ENCODE data around the gene XIRP2. TPM values are rescaled to one million over a fixed set of nuclear protein-coding genes. Genes with fewer than 3 reads are reported as not detected.
"Not testable (repeated sequence)": the region's sequence is repeated elsewhere in the genome, so short reads cannot be mapped to it uniquely, and the experiment has no call there.

XIRP2 gene
- total RNA-seq, 2 donors from 2014 or later, result not detected

DNA sequence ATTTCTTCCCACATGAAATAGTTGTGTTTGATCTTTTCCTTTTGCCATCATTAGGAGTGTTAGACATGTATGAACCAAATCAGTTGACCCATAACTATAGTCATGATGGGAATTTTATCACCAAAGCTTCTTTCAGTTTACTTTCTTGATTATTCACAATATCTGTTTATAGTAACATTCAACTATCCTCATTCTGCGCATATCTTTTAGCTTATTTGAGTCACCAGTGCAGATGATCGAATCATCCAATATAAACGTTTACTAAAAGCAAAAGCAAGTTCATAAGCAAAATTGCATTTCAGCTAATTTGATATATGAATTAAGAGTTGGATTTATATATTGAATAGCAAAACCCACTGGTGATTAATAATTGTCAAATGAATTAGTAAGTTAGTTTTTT is 216.4 kb downstream of the XIRP2 start:
- Histone ChIP-seq H3K9me3 (no peaks in the 10 kb centered on the region), H3K36me3 (no peaks in the 10 kb centered on the region), H3K27me3 (replicated peaks; ENCODE audit: insufficient read depth) (no peaks in the 10 kb centered on the region), H3K4me3 (no peak overlapping the region), H3K4me1 (ENCODE audit: control insufficient read depth in 1 of 2, low read depth in 2 of 2) (peaks cover 0 to 6% of the 10 kb centered on the region in 2 donors), H3K27ac (no peak overlapping the region)
- ATAC-seq (ENCODE audit: insufficient number of reproducible peaks, low FRiP score, low read depth) (no peak), DNase-seq (ENCODE audit: low spot score) (no peak)
- TF ChIP-seq, protein P1, sequence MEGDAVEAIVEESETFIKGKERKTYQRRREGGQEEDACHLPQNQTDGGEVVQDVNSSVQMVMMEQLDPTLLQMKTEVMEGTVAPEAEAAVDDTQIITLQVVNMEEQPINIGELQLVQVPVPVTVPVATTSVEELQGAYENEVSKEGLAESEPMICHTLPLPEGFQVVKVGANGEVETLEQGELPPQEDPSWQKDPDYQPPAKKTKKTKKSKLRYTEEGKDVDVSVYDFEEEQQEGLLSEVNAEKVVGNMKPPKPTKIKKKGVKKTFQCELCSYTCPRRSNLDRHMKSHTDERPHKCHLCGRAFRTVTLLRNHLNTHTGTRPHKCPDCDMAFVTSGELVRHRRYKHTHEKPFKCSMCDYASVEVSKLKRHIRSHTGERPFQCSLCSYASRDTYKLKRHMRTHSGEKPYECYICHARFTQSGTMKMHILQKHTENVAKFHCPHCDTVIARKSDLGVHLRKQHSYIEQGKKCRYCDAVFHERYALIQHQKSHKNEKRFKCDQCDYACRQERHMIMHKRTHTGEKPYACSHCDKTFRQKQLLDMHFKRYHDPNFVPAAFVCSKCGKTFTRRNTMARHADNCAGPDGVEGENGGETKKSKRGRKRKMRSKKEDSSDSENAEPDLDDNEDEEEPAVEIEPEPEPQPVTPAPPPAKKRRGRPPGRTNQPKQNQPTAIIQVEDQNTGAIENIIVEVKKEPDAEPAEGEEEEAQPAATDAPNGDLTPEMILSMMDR (IDR thresholded peaks at IDR 0.05), result no peak

DNA sequence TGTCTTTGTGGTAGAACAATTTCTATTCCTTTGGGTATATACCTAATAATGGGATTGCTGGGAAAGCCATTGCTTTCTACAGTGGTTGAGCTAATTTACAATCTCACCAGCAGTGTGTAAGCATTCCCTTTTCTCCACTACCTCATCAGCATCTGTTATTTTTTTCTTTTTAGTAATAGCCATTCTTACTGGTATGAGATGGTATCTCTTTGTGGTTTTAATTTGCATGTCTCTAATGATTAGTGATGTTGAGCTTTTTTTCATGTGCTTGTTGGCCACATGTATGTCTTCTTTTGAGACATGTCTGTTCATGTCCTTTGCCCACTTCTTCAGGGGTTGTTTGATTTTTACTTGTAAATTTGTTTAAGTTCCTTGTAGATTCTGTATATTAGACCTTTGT is 221.4 kb downstream of the XIRP2 start:
- not testable (repeated sequence) for ATAC-seq (ENCODE audit: insufficient number of reproducible peaks, low FRiP score, low read depth); DNase-seq (ENCODE audit: low spot score); H3K27me3 ChIP-seq (replicated peaks; ENCODE audit: insufficient read depth); H3K4me1 ChIP-seq (ENCODE audit: control insufficient read depth in 1 of 2, low read depth in 2 of 2); H3K36me3 ChIP-seq; H3K4me3 ChIP-seq; H3K27ac ChIP-seq; H3K9me3 ChIP-seq

DNA sequence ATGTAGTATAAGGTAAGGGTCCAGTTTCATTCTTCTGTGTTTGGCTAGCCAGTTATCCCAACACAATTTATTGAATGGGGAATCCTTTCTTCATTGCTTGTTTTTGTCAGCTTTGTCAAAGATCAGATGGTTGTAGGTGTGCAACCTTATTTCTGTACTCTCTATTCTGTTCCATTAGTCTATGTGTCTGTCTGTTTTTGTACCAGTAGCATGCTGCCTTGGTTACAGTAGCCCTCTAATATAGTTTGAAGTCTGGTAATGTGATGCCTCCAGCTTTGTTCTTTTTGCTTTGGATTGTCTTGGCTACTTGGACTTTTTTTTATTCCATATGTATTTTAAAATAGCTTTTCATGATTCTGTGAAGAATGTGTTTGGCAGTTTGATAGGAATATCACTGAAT is 222.1 kb downstream of the XIRP2 start:
- ATAC-seq (ENCODE audit: insufficient number of reproducible peaks, low FRiP score, low read depth), result no peak
- no peaks in the 10 kb centered on the region for H3K27me3 ChIP-seq (replicated peaks; ENCODE audit: insufficient read depth)
- no peaks in the 10 kb centered on the region for H3K4me1 ChIP-seq (ENCODE audit: control insufficient read depth in 1 of 2, low read depth in 2 of 2)
- TF ChIP-seq, protein P1 (IDR thresholded peaks at IDR 0.05), result no peak
- H3K27ac ChIP-seq, result no peak overlapping the region
- H3K4me3 ChIP-seq, result no peak overlapping the region
- no peaks in the 10 kb centered on the region for H3K36me3 ChIP-seq
- DNase-seq (ENCODE audit: low spot score), result no peak
- H3K9me3 ChIP-seq, result no peaks in the 10 kb centered on the region

DNA sequence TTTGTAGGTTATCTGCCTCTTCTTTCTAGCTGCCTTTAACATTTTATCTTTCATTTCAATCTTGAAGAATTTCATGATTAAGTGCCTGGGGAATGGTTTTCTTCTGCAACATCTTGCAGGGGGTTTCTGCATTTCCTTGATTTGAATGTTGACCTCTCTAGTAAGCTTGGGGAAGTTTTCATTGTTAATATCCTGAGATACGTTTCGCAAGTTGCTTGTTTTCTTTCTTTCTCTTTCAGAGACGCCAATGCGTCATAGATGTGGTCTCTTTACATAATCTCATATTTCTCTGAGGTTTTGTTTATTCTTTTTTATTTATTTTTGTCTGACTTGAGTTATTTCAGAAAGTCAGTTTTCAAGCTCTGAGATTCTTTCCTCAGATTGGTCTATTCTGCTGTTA is 225.7 kb downstream of the XIRP2 start:
- H3K27ac ChIP-seq, result no peak overlapping the region
- TF ChIP-seq, protein P1 (IDR thresholded peaks at IDR 0.05), result no peak
- H3K4me3 ChIP-seq, result no peak overlapping the region
- no peaks in the 10 kb centered on the region for H3K27me3 ChIP-seq (replicated peaks; ENCODE audit: insufficient read depth)
- no peaks in the 10 kb centered on the region for H3K36me3 ChIP-seq
- H3K4me1 ChIP-seq (ENCODE audit: control insufficient read depth in 1 of 2, low read depth in 2 of 2), result no peaks in the 10 kb centered on the region
- DNase-seq (ENCODE audit: low spot score), result no peak
- ATAC-seq (ENCODE audit: insufficient number of reproducible peaks, low FRiP score, low read depth), result no peak
- no peaks in the 10 kb centered on the region for H3K9me3 ChIP-seq

DNA sequence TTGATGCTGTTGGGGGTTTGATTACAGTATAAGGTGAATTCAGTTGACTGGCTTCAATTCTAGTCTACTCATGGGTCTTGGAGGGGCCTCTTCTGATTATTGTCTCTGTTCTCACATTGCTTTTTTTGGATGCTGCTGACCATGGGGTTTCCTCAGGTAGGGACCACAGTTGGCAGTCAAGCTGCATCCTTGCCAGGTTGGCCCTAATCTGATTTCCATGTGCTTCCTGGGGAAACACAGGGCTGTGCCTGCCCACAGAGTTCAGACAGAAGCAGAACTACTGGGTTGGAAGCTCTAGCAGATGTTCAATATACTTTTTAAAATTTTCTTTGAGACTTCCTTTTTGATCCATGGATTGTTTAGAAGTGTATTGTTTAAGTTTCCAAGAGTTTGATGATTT is 227.3 kb downstream of the XIRP2 start:
- no peaks in the 10 kb centered on the region for H3K4me1 ChIP-seq (ENCODE audit: control insufficient read depth in 1 of 2, low read depth in 2 of 2)
- DNase-seq (ENCODE audit: low spot score) (no peak), ATAC-seq (ENCODE audit: insufficient number of reproducible peaks, low FRiP score, low read depth) (no peak)
- H3K36me3 ChIP-seq, result no peaks in the 10 kb centered on the region
- H3K27ac ChIP-seq, result no peak overlapping the region
- TF ChIP-seq, protein P1 (IDR thresholded peaks at IDR 0.05), result no peak
- no peaks in the 10 kb centered on the region for H3K9me3 ChIP-seq
- no peaks in the 10 kb centered on the region for H3K27me3 ChIP-seq (replicated peaks; ENCODE audit: insufficient read depth)
- no peak overlapping the region for H3K4me3 ChIP-seq

DNA sequence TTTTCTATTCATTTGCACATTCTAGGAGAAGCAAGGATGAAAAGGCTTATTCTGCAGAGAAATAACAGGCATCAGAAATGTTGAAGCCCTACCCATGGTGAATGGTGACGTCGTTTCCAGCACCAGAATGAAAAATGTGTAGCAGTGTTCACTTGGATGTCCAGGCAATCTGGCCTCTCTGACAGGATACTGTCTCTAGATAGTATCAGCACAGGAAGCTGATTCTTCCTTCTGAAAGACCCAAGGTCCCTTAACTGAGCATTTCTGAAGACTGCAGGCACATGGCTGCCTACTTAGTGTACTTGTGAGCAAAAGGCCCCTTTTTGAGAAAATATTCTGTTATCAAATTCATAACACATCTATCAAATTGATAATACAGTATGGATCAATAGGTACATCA is 234.1 kb downstream of the XIRP2 start:
- H3K9me3 ChIP-seq, result no peaks in the 10 kb centered on the region
- H3K27ac ChIP-seq, result no peak overlapping the region
- H3K36me3 ChIP-seq, result no peaks in the 10 kb centered on the region
- TF ChIP-seq, protein P1 (IDR thresholded peaks at IDR 0.05), result no peak
- H3K4me1 ChIP-seq (ENCODE audit: control insufficient read depth in 1 of 2, low read depth in 2 of 2), result peaks cover 0 to 5% of the 10 kb centered on the region in 2 donors
- DNase-seq (ENCODE audit: low spot score) (no peak), ATAC-seq (ENCODE audit: insufficient number of reproducible peaks, low FRiP score, low read depth) (no peak)
- no peak overlapping the region for H3K4me3 ChIP-seq
- H3K27me3 ChIP-seq (replicated peaks; ENCODE audit: insufficient read depth), result no peaks in the 10 kb centered on the region

All from thoracic aorta (tissue), 2 donors.